Neutrophil (primary cell): ENCODE measurements around the gene SIAH2.

Source experiments
- H3K27ac ChIP-seq: fragments of 200-600 bp; sonication (generic); 2 replicates; pipeline ENCODE4 v1.5.1; 2016; ENCODE audit warnings: mild to moderate bottlenecking, moderate library complexity
- H3K27me3 ChIP-seq: fragments of 200-600 bp; sonication (generic); 2 replicates; pipeline ENCODE4 v1.6.0; 2016; ENCODE audit warnings: mild to moderate bottlenecking
- H3K36me3 ChIP-seq: fragments of 200-600 bp; sonication (generic); 2 replicates; pipeline ENCODE4 v1.5.1; 2017
- H3K4me1 ChIP-seq, 2 experiments: fragments of 200-600 bp in 1 of 2; sonication (generic) in 1 of 2; 1 replicate in 1 of 2; 2 replicates in 1 of 2; pipeline versions ENCODE4 v1.5.1 to v1.6.1; 2013 to 2016; ENCODE audit warnings: low read depth in 1 of 2, low read length in 1 of 2, mild to moderate bottlenecking in 1 of 2, moderate library complexity in 1 of 2; ENCODE audit not compliant: control insufficient read depth in 1 of 2, insufficient read depth in 1 of 2
- H3K4me3 ChIP-seq, 2 experiments: fragments of 200-600 bp in 1 of 2; sonication (generic) in 1 of 2; 1 replicate in 1 of 2; 2 replicates in 1 of 2; pipeline ENCODE4 v1.5.1; 2013 to 2016; ENCODE audit warnings: low read depth in 1 of 2, low read length in 1 of 2, mild to moderate bottlenecking in 1 of 2, moderate library complexity in 1 of 2
- H3K9me3 ChIP-seq: fragments of 200-600 bp; sonication (generic); 2 replicates; pipeline ENCODE4 v1.5.1; 2016
- CTCF ChIP-seq: fragments of 200-600 bp; sonication (generic); IDR thresholded peaks from 2 replicates; pipeline ENCODE4 v1.5.1; 2016; ENCODE audit warnings: antibody characterized with exemption

SIAH2 gene

GRCh38 chr3:150764967-150765366 lies 2.0 kb upstream of the SIAH2 start:
- Histone ChIP-seq H3K9me3 (no peaks in the 10 kb centered on the region), H3K36me3 (no peaks in the 10 kb centered on the region), H3K27me3 (no peaks in the 10 kb centered on the region), H3K4me1 (peaks cover 30 to 36% of the 10 kb centered on the region in 2 experiments), H3K27ac (no peak overlapping the region), H3K4me3 (no peak overlapping the region)
- TF ChIP-seq CTCF, result no peak

GRCh38 chr3:150764566-150764965 lies 1.6 kb upstream of the SIAH2 start:
- no peak for TF ChIP-seq CTCF
- H3K9me3 ChIP-seq, result no peaks in the 10 kb centered on the region
- H3K27me3 ChIP-seq, result no peaks in the 10 kb centered on the region
- peak overlapping the region; percentile 96 for H3K27ac ChIP-seq
- H3K36me3 ChIP-seq, result no peaks in the 10 kb centered on the region
- H3K4me3 ChIP-seq, result peak overlapping the region; percentile 75 to 85
- H3K4me1 ChIP-seq, result peaks cover 34 to 38% of the 10 kb centered on the region in 2 experiments

DNA sequence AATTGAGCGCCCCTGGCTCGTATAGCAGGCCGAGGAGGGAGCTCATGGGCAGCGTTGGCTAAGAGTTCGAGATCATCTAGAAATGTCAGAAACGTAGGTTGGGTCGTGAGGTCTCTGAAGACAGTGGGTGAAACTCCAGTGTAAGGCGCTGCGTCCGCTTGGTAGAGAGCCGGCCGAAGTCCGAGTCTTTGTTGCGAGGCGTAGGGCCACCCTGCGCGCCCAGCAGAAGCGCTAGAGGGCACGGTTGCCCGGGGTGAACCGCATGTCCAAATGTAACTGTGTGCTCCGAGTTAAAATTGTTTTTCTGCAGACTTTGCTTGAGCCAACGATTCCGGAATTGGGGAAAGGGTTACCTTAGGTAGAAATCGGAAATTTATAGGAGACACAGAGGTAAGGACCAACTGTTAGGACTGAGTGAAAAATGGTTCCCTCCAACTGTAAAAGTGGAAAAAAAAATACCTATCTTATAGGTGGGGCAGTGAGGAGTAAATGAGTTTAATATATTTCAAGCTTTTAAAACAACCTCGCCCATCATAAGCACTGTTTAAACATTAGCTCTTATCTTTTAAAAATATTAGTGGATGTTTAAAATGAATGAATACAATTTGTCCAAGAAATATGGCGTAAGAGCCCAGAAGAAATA lies 993 bp upstream of the SIAH2 start:
- Histone ChIP-seq H3K27ac (peak overlapping the region; percentile 96), H3K36me3 (no peaks in the 10 kb centered on the region), H3K27me3 (no peaks in the 10 kb centered on the region), H3K4me1 (peaks cover 36 to 38% of the 10 kb centered on the region in 2 experiments), H3K4me3 (peak overlapping the region; percentile 75 to 85), H3K9me3 (no peaks in the 10 kb centered on the region)
- TF ChIP-seq CTCF, result peak; percentile 52

- TF ChIP-seq CTCF, result no peak
- Histone ChIP-seq H3K9me3 (no peaks in the 10 kb centered on the region), H3K4me3 (peak overlapping the region; percentile 75 to 85), H3K27ac (peak overlapping the region; percentile 96), H3K27me3 (no peaks in the 10 kb centered on the region), H3K4me1 (peaks cover 36 to 38% of the 10 kb centered on the region in 2 experiments), H3K36me3 (no peaks in the 10 kb centered on the region)
These were observed 277 bp downstream of the SIAH2 start for GRCh38 chr3:150762662-150763121.

DNA sequence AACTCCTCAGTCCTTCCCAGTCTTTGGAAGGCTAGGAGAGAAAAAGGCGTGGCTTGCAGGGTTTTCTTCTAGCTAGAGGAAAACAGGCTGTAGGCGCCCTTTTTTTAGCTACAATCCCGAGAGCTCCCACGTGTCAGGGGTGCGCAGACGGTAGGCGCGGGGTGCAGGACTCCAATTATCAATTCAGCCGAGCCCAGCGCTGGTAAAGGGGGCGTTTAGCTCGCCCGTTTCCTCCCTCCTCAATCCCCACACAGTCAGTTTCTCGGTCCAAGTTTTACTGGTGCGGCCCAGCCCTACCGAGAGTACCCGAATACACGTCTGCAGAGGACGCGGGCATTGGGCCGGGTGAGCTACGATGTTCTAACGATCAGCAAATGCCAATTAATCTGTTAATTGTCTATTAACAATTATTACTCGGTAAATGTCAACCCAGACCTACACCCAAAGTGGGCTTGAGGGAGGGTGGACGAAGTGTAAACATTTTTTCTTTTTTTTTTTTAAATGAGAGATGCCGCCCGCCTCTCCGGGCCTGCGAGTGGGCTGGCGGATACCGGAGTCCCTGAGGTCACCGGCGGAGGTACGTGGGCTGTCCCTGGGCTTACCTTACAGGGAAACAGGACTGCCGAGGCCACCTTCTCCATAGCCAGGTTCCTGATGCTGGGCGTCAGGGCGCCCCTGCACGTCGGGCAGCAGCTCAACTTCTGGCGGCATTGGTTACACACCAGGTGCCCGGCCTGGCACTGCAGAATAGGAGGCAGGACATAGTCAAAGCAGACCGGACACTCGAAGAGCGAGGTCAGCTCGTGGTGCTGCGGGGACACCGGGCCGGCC lies 923 bp downstream of the SIAH2 start:
- Histone ChIP-seq H3K36me3 (no peaks in the 10 kb centered on the region), H3K4me1 (peaks cover 36 to 38% of the 10 kb centered on the region in 2 experiments), H3K27ac (peak overlapping the region; percentile 96), H3K27me3 (no peaks in the 10 kb centered on the region), H3K9me3 (no peaks in the 10 kb centered on the region), H3K4me3 (peak overlapping the region; percentile 75 to 85)
- no peak for TF ChIP-seq CTCF
